Activated CD4-positive, alpha-beta memory T cell treated with anti-CD3 and anti-CD28 coated beads, Interleukin-2, amount 10 ng/mL, durations not matched to agents 7 days and 5 days (primary cell): ENCODE results near the gene IRF4. TPM values are rescaled to one million over a fixed set of nuclear protein-coding genes. Genes with fewer than 3 reads are reported as not detected.

ENCODE experiments used
- CTCF ChIA-PET: fragments of 350-600 bp; sonication (Branson Sonifier 250); formaldehyde crosslinking; loops from one replicate; lab custom pipeline; 2021; ENCODE audit warnings: antibody characterized with exemption, inconsistent platforms; lab: Charles Lee
- POLR2A ChIA-PET: fragments of 350-600 bp; sonication (Branson Sonifier 250); formaldehyde crosslinking; loops from one replicate; lab custom pipeline; 2021; ENCODE audit warnings: antibody characterized with exemption; lab: Charles Lee
- DNase-seq: peaks from one replicate; pipeline ENCODE4 v3.0.0-alpha.2; 2020
- H3K27ac Mint-ChIP-seq: one replicate; pipeline ENCODE4 v1.8.0; 2021; ENCODE audit warnings: mild to moderate bottlenecking, mixed read lengths
- H3K27me3 Mint-ChIP-seq: one replicate; pipeline ENCODE4 v1.8.0; 2021; ENCODE audit warnings: mixed read lengths
- H3K36me3 Mint-ChIP-seq: one replicate; pipeline ENCODE4 v1.8.0; 2021; ENCODE audit warnings: low read depth, mixed read lengths
- H3K4me1 Mint-ChIP-seq: one replicate; pipeline ENCODE4 v1.8.0; 2021; ENCODE audit warnings: mixed read lengths
- H3K4me3 Mint-ChIP-seq: one replicate; pipeline ENCODE4 v1.8.0; 2021; ENCODE audit warnings: mild to moderate bottlenecking, mixed read lengths
- H3K9me3 Mint-ChIP-seq: one replicate; pipeline ENCODE4 v1.8.0; 2021; ENCODE audit warnings: mixed read lengths
- total RNA-seq, 2 experiments: library from RNA; stranded (reverse); gene quantifications; one replicate each; pipeline ENCODE4 v1.2.3, GENCODE V29; 2021

The IRF4 gene
- total RNA-seq, 2 experiments from 2014 or later = 171 to 178 TPM

DNA sequence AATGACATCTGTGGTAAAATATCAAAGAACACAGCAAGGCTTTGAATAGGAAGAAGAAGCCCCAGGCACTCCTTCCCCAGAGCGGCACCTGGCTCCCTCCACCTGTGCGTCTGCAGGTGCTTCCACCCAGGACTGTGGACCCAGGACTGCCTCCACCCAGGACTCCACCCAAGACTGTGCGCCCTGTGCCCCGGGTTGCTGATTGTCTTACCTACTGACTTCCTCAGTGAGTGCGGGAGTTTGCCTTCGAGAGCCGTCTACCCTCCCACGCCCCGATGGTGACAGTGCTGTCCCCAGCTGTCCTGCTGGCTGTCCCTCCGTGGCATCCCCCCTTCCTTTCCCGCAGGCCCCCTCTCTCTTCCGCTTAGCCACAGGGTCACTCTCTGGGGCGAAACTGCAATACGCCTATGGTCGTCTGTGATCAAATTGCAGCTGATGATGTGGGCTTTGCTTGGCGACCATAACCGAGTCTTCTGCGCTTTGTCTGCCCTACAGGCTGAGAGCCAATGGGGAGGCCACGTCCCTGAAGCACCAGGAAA lies 52.1 kb downstream of the IRF4 start:
- peaks cover 2% of the 10 kb centered on the region for H3K36me3 Mint-ChIP-seq
- DNase-seq = no peak
- ChIA-PET CTCF (interaction anchor here (1.1 kb wide), 1 partner anchor 278 kb away, joined by 3 read pairs; no protein-coding TSS in a partner anchor), POLR2A (interaction anchor here (3.2 to 4.6 kb wide), 3 partner anchors 8 to 59 kb away, joined by 13 to 110 read pairs (median 56); partner anchors contain the start of gene IRF4)
- H3K4me3 Mint-ChIP-seq = no peak overlapping the region
- H3K27me3 Mint-ChIP-seq = peaks cover 19% of the 10 kb centered on the region
- H3K4me1 Mint-ChIP-seq = peaks cover 51% of the 10 kb centered on the region
- H3K9me3 Mint-ChIP-seq = peaks cover 2% of the 10 kb centered on the region
- H3K27ac Mint-ChIP-seq = no peak overlapping the region

GRCh38 chr6:444653-445275 lies 53.2 kb downstream of the IRF4 start:
- Mint-ChIP-seq H3K9me3 (peaks cover 2% of the 10 kb centered on the region), H3K36me3 (peaks cover 6% of the 10 kb centered on the region), H3K27me3 (peaks cover 16% of the 10 kb centered on the region), H3K4me1 (peaks cover 55% of the 10 kb centered on the region), H3K4me3 (peak overlapping the region; percentile 33), H3K27ac (peak overlapping the region; percentile 87)
- ChIA-PET CTCF (interaction anchor here (0.8 to 3.1 kb wide), 7 partner anchors 10 to 297 kb away, joined by 3 to 12 read pairs (median 5); no protein-coding TSS in a partner anchor), POLR2A (interaction anchor here (0.8 to 4.6 kb wide), 17 partner anchors 9 to 214 kb away, joined by 3 to 110 read pairs (median 21); partner anchors contain the start of genes DUSP22 and IRF4)
- peak; percentile 71 for DNase-seq

DNA sequence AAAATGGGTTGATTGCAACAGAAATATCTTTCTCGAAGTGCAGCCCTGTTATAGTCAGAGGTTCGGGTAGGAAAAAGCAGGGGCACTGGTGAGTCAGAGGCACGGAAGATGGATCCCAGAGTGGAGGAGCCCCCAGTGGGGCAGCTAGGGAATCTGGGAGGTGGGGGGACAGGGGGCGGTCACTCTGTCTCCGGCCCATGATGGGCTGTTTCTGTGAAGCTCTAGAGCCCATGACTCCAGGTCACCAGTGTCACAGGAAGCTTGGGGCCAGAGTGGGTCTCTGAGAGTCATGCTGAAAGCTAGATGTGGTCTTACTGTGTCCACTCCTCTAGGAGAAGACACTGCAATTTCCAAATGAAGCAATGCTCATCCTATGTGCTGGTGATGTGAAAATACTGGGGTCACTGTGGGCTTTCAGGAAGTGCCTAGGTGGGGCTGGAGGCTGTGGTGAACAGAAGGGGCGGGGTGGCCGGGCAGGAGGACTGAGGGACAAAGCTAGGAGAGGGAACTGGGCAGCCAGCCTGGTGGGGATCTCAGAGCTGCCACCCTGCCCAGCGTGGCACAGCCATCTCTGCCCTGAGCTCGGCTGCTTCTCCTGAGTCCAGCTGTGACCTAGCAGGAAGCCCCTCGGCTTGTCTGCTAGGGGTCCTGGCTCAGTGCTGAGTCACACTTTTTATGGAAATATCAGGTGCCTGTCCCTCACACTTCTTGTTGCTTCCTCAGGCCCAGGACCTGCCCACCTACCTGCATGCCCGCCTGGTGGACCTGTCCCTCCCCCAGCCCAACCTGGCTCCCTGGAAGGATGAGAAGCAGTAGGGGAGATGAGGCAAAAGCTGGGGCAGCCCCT lies 54.2 kb downstream of the IRF4 start:
- Mint-ChIP-seq H3K4me3 (no peak overlapping the region), H3K4me1 (peaks cover 55% of the 10 kb centered on the region), H3K27ac (peak overlapping the region; percentile 87), H3K36me3 (peaks cover 6% of the 10 kb centered on the region), H3K27me3 (peaks cover 14% of the 10 kb centered on the region), H3K9me3 (peaks cover 5% of the 10 kb centered on the region)
- ChIA-PET CTCF (interaction anchor here (0.7 to 3.1 kb wide), 9 partner anchors 11 to 257 kb away, joined by 3 to 12 read pairs (median 4); no protein-coding TSS in a partner anchor), POLR2A (interaction anchor here (0.5 to 4.6 kb wide), 22 partner anchors 10 to 103 kb away, joined by 3 to 110 read pairs (median 13); partner anchors contain the start of gene IRF4)
- no peak for DNase-seq

DNA sequence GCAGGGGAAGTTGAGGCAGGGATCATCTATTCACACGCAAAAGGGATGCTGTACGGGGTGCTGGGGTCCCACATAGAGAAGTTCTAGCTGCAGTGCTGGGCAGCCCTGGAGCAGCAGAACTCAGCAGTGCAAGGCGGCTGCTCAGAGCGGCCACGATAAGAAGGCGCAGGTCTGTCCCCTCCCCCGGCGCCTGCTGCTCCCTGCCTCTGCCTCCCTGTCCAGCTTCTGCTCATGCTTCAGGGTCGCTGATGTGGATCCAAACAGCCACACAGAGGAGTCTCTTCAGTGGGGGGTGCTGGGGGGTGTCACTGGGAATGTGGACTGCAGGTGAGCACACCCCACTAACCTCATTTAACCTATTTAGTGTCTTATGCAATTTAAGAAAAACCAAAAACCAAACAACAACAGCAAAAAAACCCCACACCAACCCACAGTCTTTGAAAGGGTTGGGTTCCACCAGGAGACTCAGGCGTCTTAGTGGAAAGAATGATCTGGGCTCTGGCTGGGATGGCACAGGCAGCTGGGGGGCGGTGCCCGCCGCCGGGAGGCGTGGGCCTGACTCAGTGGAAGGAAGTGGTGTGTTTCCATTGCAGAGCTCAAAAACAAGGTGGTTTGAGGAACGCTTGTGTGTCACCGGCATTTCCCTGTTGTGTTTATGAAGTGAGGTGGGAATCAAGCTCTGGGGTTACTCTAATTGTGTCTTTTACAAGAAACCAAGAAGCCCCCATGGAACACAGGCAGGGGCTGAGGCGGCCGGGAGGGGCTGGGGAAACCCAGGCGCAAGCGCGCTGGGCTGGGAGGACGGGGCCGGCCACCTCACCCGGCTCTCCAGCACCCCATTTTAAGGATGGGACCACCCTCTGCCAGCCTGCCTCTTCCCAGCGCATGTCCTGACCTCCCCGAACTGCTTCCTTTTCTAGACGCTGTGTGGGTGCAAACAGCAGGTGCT lies 55.1 kb downstream of the IRF4 start:
- Mint-ChIP-seq H3K36me3 (peaks cover 6% of the 10 kb centered on the region), H3K9me3 (peaks cover 5% of the 10 kb centered on the region), H3K27me3 (peaks cover 12% of the 10 kb centered on the region), H3K4me1 (peaks cover 55% of the 10 kb centered on the region), H3K27ac (peak overlapping the region; percentile 87), H3K4me3 (peak overlapping the region; percentile 64)
- DNase-seq = peak; percentile 92
- CTCF ChIA-PET = interaction anchor here (0.8 to 3.1 kb wide), 13 partner anchors 9 to 225 kb away, joined by 3 to 12 read pairs (median 3); no protein-coding TSS in a partner anchor
- POLR2A ChIA-PET = interaction anchor here (0.5 to 4.6 kb wide), 25 partner anchors 11 to 246 kb away, joined by 3 to 110 read pairs (median 13); partner anchors contain the start of genes EXOC2 and IRF4

DNA sequence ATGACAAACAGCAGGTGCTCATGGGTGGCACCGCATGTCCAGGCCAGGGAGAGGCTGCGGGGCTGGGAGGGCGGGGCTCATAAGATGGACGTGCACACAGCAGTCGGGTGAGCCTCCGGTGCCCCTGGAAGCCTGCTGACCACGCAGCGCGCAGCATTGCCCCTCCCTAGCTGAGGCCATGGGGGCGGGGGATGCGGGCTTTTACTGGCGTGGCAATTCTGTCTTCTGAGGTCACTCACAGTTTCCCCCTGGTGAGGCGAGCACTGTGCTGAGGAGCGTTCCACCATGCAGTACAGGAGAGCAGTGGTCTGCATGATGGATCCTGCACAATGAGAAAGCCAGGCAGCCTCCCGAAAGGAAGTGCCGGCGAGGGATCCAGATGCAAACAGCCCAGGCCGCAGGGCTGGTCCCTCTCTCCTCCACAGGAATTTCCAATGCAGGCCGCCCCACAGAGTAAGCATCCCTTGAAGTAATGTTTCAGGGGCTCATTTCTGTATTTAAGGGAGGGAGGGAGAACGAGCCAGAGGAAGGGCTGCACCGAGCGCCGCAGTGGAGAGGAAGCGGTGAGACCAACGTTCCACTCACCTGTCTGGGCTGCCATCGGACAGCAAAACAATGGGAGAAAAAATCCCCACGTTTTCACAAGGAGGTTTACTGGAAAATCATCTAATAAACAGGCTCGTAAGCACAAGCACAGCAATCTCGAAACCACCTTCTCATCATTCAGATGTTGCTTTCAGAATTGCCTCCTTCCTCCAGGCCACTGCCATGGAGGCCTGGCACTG lies 56.0 kb downstream of the IRF4 start:
- DNase-seq = peak; percentile 56

GRCh38 chr6:448296-449056 lies 56.9 kb downstream of the IRF4 start:
- ChIA-PET POLR2A (no interaction called here), CTCF (no interaction called here)
- no peak for DNase-seq
- Mint-ChIP-seq H3K4me3 (peak overlapping the region; percentile 64), H3K27me3 (peaks cover 10% of the 10 kb centered on the region), H3K9me3 (peaks cover 5% of the 10 kb centered on the region), H3K4me1 (peaks cover 55% of the 10 kb centered on the region), H3K27ac (peak overlapping the region; percentile 8), H3K36me3 (peaks cover 6% of the 10 kb centered on the region)

More for the DNA sequence above, 56.0 kb downstream of the IRF4 start:
- H3K4me1 Mint-ChIP-seq = peaks cover 55% of the 10 kb centered on the region
- peaks cover 6% of the 10 kb centered on the region for H3K27me3 Mint-ChIP-seq
- H3K27ac Mint-ChIP-seq = peak overlapping the region; percentile 87
- ChIA-PET CTCF (interaction anchor here (0.8 to 3.1 kb wide), 12 partner anchors 8 to 226 kb away, joined by 3 to 12 read pairs (median 3); no protein-coding TSS in a partner anchor), POLR2A (interaction anchor here (0.7 to 4.6 kb wide), 18 partner anchors 12 to 101 kb away, joined by 3 to 110 read pairs (median 19); partner anchors contain the start of gene IRF4)
- peaks cover 6% of the 10 kb centered on the region for H3K36me3 Mint-ChIP-seq
- H3K9me3 Mint-ChIP-seq = peaks cover 5% of the 10 kb centered on the region
- peak overlapping the region; percentile 64 for H3K4me3 Mint-ChIP-seq

- Mint-ChIP-seq H3K9me3 (peaks cover 5% of the 10 kb centered on the region), H3K36me3 (peaks cover 6% of the 10 kb centered on the region), H3K27me3 (peaks cover 8% of the 10 kb centered on the region), H3K4me1 (peaks cover 49% of the 10 kb centered on the region), H3K27ac (no peak overlapping the region), H3K4me3 (no peak overlapping the region)
- ChIA-PET CTCF (no interaction called here), POLR2A (no interaction called here)
- DNase-seq = no peak
Observed at GRCh38 chr6:449057-449430, 57.5 kb downstream of the IRF4 start.

DNA sequence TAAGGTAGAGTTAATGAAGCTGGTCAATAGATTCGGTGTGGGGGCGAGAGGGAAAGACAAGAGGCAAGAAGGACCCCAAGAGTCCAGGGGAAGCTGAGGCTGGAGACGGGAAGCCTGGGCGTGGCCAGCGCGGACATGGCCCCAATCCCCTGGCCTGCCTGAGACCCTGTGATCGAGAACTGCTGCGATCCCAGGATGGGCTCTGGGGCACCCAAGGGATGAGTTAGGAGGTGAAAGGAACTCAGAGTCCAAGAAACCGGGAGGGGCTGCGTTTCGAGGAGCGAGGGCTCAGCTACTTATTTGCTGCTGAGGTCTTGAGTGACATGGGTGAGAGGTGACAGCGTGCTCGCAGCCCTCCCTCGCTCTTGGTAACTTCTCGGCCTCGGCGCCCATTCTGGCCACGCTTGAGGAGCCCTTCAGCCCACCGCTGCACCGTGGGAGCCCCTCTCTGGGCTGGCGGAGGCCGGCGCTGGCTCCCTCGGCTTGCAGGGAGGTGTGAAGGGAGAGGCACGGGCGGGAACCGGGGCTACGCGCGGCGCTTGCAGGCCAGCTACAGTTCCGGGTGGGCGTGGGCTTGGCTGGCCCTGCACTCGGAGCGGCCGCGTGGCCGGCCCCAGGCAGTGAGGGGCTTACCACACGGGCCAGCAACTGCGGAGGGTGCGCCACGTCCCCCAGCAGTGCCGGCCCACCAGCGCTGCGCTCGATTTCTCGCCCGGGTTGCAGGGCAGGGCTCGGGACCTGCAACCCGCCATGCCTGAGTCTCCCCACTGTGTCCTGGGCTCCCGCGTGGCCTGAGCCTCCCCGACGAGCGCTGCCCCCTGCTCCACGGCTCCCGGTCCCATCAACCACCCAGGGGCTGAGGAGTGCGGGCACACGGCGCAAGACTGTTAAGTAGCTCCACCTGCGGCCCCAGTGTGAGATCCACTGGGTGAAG lies 58.2 kb downstream of the IRF4 start:
- peaks cover 44% of the 10 kb centered on the region for H3K4me1 Mint-ChIP-seq
- no peak for DNase-seq
- CTCF ChIA-PET = interaction anchor here (1.5 kb wide), 1 partner anchor 18 kb away, joined by 5 read pairs; no protein-coding TSS in a partner anchor

DNA sequence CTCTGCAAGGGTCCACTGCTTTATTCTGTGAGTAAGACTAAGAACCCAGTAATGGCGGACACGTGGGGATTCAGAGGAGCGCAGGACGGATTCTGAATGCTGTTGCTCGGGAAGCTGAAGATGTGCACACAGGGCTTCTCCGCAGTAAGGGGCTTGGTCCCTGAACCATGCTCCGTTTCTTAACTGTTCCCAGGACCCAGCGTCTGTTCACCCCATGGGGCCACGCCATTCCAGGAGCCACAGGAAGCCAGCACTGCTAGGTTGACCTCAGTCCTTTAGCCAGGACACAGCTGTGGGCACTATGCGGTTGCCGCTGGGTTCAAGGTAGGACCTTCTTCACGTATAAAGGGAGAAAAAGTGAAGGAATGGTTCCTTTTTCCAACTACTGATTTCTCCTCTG lies 59.8 kb downstream of the IRF4 start:
- H3K4me1 Mint-ChIP-seq = peaks cover 33% of the 10 kb centered on the region
- peaks cover 16% of the 10 kb centered on the region for H3K27me3 Mint-ChIP-seq
- CTCF ChIA-PET = no interaction called here
- H3K27ac Mint-ChIP-seq = no peak overlapping the region
- H3K36me3 Mint-ChIP-seq = peaks cover 6% of the 10 kb centered on the region
- DNase-seq = no peak
- peaks cover 5% of the 10 kb centered on the region for H3K9me3 Mint-ChIP-seq
- POLR2A ChIA-PET = no interaction called here
- no peak overlapping the region for H3K4me3 Mint-ChIP-seq

More for the DNA sequence above, 58.2 kb downstream of the IRF4 start:
- H3K9me3 Mint-ChIP-seq = peaks cover 5% of the 10 kb centered on the region
- H3K36me3 Mint-ChIP-seq = peaks cover 6% of the 10 kb centered on the region
- H3K4me3 Mint-ChIP-seq = no peak overlapping the region
- POLR2A ChIA-PET = no interaction called here
- peak overlapping the region; percentile 26 for H3K27ac Mint-ChIP-seq
- H3K27me3 Mint-ChIP-seq = peaks cover 12% of the 10 kb centered on the region

DNA sequence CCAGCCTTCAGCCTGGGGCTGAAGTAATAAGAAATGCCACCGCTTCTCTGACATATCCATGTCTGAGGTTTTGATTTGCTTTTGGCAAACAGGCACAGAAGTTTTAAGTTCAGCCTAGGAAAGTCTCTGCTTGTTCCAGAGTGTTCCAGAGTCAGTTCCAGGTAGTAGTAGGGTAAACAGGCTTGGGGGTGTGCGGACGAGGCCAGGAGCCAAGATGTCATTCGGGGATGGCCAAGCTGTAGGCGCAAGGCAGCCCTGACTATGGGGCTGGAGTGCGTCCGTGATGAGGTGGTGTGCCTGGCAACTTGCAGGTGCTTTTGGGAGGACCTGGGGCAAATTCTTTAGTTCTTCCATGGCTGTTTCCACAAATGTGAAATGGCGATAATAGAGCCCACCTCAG lies 60.3 kb downstream of the IRF4 start:
- ChIA-PET POLR2A (no interaction called here), CTCF (interaction anchor here (1.1 kb wide), 1 partner anchor 59 kb away, joined by 3 read pairs; no protein-coding TSS in a partner anchor)
- Mint-ChIP-seq H3K36me3 (peaks cover 7% of the 10 kb centered on the region), H3K4me3 (no peak overlapping the region), H3K4me1 (peaks cover 28% of the 10 kb centered on the region), H3K9me3 (peaks cover 5% of the 10 kb centered on the region), H3K27ac (no peak overlapping the region), H3K27me3 (peaks cover 19% of the 10 kb centered on the region)
- DNase-seq = peak; percentile 1
